ENCODE results near the gene RTN3.

The RTN3 gene

GRCh38 chr11:63713766-63714165, 32.5 kb downstream of the RTN3 start (continued):
- no peak for TF ChIP-seq ISL1 (CRISPR knock-in tag; IDR thresholded peaks at IDR 0.05)
- TF ChIP-seq PPARA (CRISPR knock-in tag; IDR thresholded peaks at IDR 0.05; ENCODE audit: borderline replicate concordance) = no peak
- no peak for TF ChIP-seq ESRRG (CRISPR knock-in tag; IDR thresholded peaks at IDR 0.05)
- TF ChIP-seq ZFP3 (CRISPR knock-in tag; IDR thresholded peaks at IDR 0.05) = no peak

- no peak for TF ChIP-seq TSHZ2 (CRISPR knock-in tag; IDR thresholded peaks at IDR 0.05)
- no peak for TF ChIP-seq ZNF565 (CRISPR knock-in tag; conservative IDR thresholded peaks at IDR 0.05; ENCODE audit: low read depth)
- TF ChIP-seq OSR1 (CRISPR knock-in tag; IDR thresholded peaks at IDR 0.05) = no peak
- no peak for TF ChIP-seq CSRNP3 (CRISPR knock-in tag; IDR thresholded peaks at IDR 0.05)
- no peak for TF ChIP-seq RARB (CRISPR knock-in tag; IDR thresholded peaks at IDR 0.05)
- TF ChIP-seq BACH2 (CRISPR knock-in tag; IDR thresholded peaks at IDR 0.05; ENCODE audit: borderline replicate concordance) = no peak
- no peak for TF ChIP-seq PPARA (CRISPR knock-in tag; IDR thresholded peaks at IDR 0.05; ENCODE audit: borderline replicate concordance)
- no peak for TF ChIP-seq ARNTL (CRISPR knock-in tag; IDR thresholded peaks at IDR 0.05; ENCODE audit: borderline replicate concordance, low read depth)
- no peak for TF ChIP-seq TCF4 (CRISPR knock-in tag; IDR thresholded peaks at IDR 0.05; ENCODE audit: borderline replicate concordance)
- no peak for TF ChIP-seq GLIS3 (CRISPR knock-in tag; IDR thresholded peaks at IDR 0.05)
- TF ChIP-seq ESRRG (CRISPR knock-in tag; IDR thresholded peaks at IDR 0.05) = no peak
- no peak for TF ChIP-seq TOX (CRISPR knock-in tag; IDR thresholded peaks at IDR 0.05; ENCODE audit: borderline replicate concordance)
- no peak for TF ChIP-seq SNAI2 (CRISPR knock-in tag; IDR thresholded peaks at IDR 0.05)
- TF ChIP-seq ZNF8 (CRISPR knock-in tag; IDR thresholded peaks at IDR 0.05) = no peak
- no peak for TF ChIP-seq POU6F1 (CRISPR knock-in tag; IDR thresholded peaks at IDR 0.05; ENCODE audit: borderline replicate concordance, low read depth)
- no peak for TF ChIP-seq CREB5 (CRISPR knock-in tag; IDR thresholded peaks at IDR 0.05; ENCODE audit: low read depth)
- TF ChIP-seq CSDC2 (CRISPR knock-in tag; IDR thresholded peaks at IDR 0.05) = no peak
- ATAC-seq = no peak
These were observed 34.7 kb downstream of the RTN3 start for GRCh38 chr11:63716046-63716445.

GRCh38 chr11:63719001-63719400, 37.7 kb downstream of the RTN3 start:
- TF ChIP-seq PPARA (CRISPR knock-in tag; IDR thresholded peaks at IDR 0.05; ENCODE audit: borderline replicate concordance) (no peak), ZNF565 (CRISPR knock-in tag; conservative IDR thresholded peaks at IDR 0.05; ENCODE audit: low read depth) (no peak)
- no peak for ATAC-seq

GRCh38 chr11:63719987-63720386, 38.7 kb downstream of the RTN3 start:
- ATAC-seq = no peak
- no peak for TF ChIP-seq CREB5 (CRISPR knock-in tag; IDR thresholded peaks at IDR 0.05; ENCODE audit: low read depth)
- TF ChIP-seq SNAI2 (CRISPR knock-in tag; IDR thresholded peaks at IDR 0.05) = no peak
- no peak for TF ChIP-seq TOX (CRISPR knock-in tag; IDR thresholded peaks at IDR 0.05; ENCODE audit: borderline replicate concordance)
- TF ChIP-seq CSRNP3 (CRISPR knock-in tag; IDR thresholded peaks at IDR 0.05) = no peak
- no peak for TF ChIP-seq GLIS3 (CRISPR knock-in tag; IDR thresholded peaks at IDR 0.05)
- TF ChIP-seq OSR1 (CRISPR knock-in tag; IDR thresholded peaks at IDR 0.05) = no peak
- TF ChIP-seq ZNF8 (CRISPR knock-in tag; IDR thresholded peaks at IDR 0.05) = no peak
- TF ChIP-seq ARNTL (CRISPR knock-in tag; IDR thresholded peaks at IDR 0.05; ENCODE audit: borderline replicate concordance, low read depth) = no peak
- no peak for TF ChIP-seq PATZ1 (CRISPR knock-in tag; IDR thresholded peaks at IDR 0.05; ENCODE audit: borderline replicate concordance)
- no peak for TF ChIP-seq ESRRG (CRISPR knock-in tag; IDR thresholded peaks at IDR 0.05)
- no peak for TF ChIP-seq ZFP3 (CRISPR knock-in tag; IDR thresholded peaks at IDR 0.05)
- no peak for TF ChIP-seq ZC3H10 (CRISPR knock-in tag; IDR thresholded peaks at IDR 0.05)
- TF ChIP-seq PPARA (CRISPR knock-in tag; IDR thresholded peaks at IDR 0.05; ENCODE audit: borderline replicate concordance) = no peak
